Mesendoderm (in vitro differentiated cells): Measurements from ENCODE around the gene AP4S1.

ENCODE experiments used
- DNase-seq: peaks from one replicate; pipeline ENCODE4 v3.0.0; 2013
- H2AK5ac ChIP-seq: 2 replicates; pipeline ENCODE4 v1.6.1; 2013; ENCODE audit warnings: low read length, inconsistent platforms
- H2BK120ac ChIP-seq: 2 replicates; pipeline ENCODE4 v1.6.1; 2013; ENCODE audit warnings: low read depth, mild to moderate bottlenecking, low read length, moderate library complexity, mixed read lengths
- H2BK15ac ChIP-seq: replicated peaks from 2 replicates; pipeline ENCODE4 v1.6.1; 2013; ENCODE audit warnings: low read depth, mild to moderate bottlenecking, moderate library complexity
- H2BK5ac ChIP-seq: 2 replicates; pipeline ENCODE4 v1.6.1; 2013; ENCODE audit warnings: low read length, inconsistent platforms
- H3K18ac ChIP-seq: 2 replicates; pipeline ENCODE4 v1.6.1; 2013; ENCODE audit warnings: mild to moderate bottlenecking, low read length, mixed read lengths
- H3K23ac ChIP-seq: one replicate; pipeline ENCODE4 v1.6.1; 2013; ENCODE audit warnings: low read length
- H3K27ac ChIP-seq: 2 replicates; pipeline ENCODE4 v1.5.1; 2013; ENCODE audit warnings: low read depth, mild to moderate bottlenecking, inconsistent platforms, low read length, moderate library complexity
- H3K27me3 ChIP-seq: 2 replicates; pipeline ENCODE4 v1.6.1; 2013; ENCODE audit warnings: low read length, control low read depth, mild to moderate bottlenecking, inconsistent platforms; ENCODE audit not compliant: insufficient read depth, poor library complexity
- H3K36me3 ChIP-seq: 2 replicates; pipeline ENCODE4 v1.6.1; 2013; ENCODE audit warnings: low read length, inconsistent platforms; ENCODE audit not compliant: control insufficient read depth, insufficient read depth
- H3K4ac ChIP-seq: one replicate; pipeline ENCODE4 v1.6.1; 2013; ENCODE audit warnings: low read depth, mild to moderate bottlenecking, low read length, moderate library complexity
- H3K4me1 ChIP-seq: 2 replicates; pipeline ENCODE4 v1.6.1; 2013; ENCODE audit warnings: low read depth, low read length, inconsistent platforms; ENCODE audit not compliant: control insufficient read depth
- H3K4me2 ChIP-seq: 2 replicates; pipeline ENCODE4 v1.6.1; 2013; ENCODE audit warnings: low read length
- H3K4me3 ChIP-seq: 2 replicates; pipeline ENCODE4 v1.5.1; 2013; ENCODE audit warnings: mild to moderate bottlenecking, low read length
- H3K56ac ChIP-seq: one replicate; pipeline ENCODE4 v1.6.1; 2013; ENCODE audit warnings: low read length
- H3K79me1 ChIP-seq: 2 replicates; pipeline ENCODE4 v1.6.1; 2013; ENCODE audit warnings: low read length, inconsistent platforms
- H3K79me2 ChIP-seq: 2 replicates; pipeline ENCODE4 v1.6.1; 2013; ENCODE audit warnings: mild to moderate bottlenecking, low read length; ENCODE audit not compliant: control insufficient read depth, insufficient read depth
- H3K9ac ChIP-seq: 2 replicates; pipeline ENCODE4 v1.6.1; 2013; ENCODE audit warnings: low read length, inconsistent platforms
- H4K5ac ChIP-seq: one replicate; pipeline ENCODE4 v1.6.1; 2013; ENCODE audit warnings: low read length
- H4K8ac ChIP-seq: one replicate; pipeline ENCODE4 v1.6.1; 2013; ENCODE audit warnings: low read depth, mild to moderate bottlenecking, control low read depth, low read length, moderate library complexity
- WGBS: extraction: QIAGEN DNeasy Blood & Tissue Kit; methylation state at CpG from one replicate; pipeline ENCODE4 v1.1.7; 2013; ENCODE audit warnings: low lambda C conversion rate, missing lambda C conversion rate; ENCODE audit not compliant: insufficient coverage; ENCODE audit errors: extremely low coverage; 5-methylcytosine and 5-hydroxymethylcytosine counted together

The AP4S1 gene

GRCh38 chr14:31106768-31107167 lies 81.3 kb downstream of the AP4S1 start:
- Histone ChIP-seq H3K9ac (no peak overlapping the region), H3K23ac (no peak overlapping the region), H3K27ac (no peak overlapping the region), H3K36me3 (peaks cover 4% of the 10 kb centered on the region), H3K79me1 (no peaks in the 10 kb centered on the region), H3K79me2 (no peaks in the 10 kb centered on the region), H2BK15ac (no peak overlapping the region), H3K56ac (no peak overlapping the region), H2AK5ac (no peak overlapping the region), H3K27me3 (no peaks in the 10 kb centered on the region), H3K4me3 (no peak overlapping the region), H3K4me1 (no peaks in the 10 kb centered on the region), H3K4me2 (no peak overlapping the region), H3K18ac (no peak overlapping the region), H4K8ac (no peak overlapping the region), H4K5ac (no peak overlapping the region), H2BK5ac (no peak overlapping the region), H2BK120ac (no peak overlapping the region), H3K4ac (no peak overlapping the region)
- no CpG with 5 or more reads among the region's 3 CpGs for WGBS
- no peak for DNase-seq

- no peak overlapping the region for H4K5ac ChIP-seq
- no peak overlapping the region for H3K9ac ChIP-seq
- H2BK5ac ChIP-seq, result no peak overlapping the region
- no peak overlapping the region for H3K27ac ChIP-seq
- no peaks in the 10 kb centered on the region for H3K27me3 ChIP-seq
- H2BK120ac ChIP-seq, result no peak overlapping the region
- H3K36me3 ChIP-seq, result peaks cover 7% of the 10 kb centered on the region
- no peaks in the 10 kb centered on the region for H3K4me1 ChIP-seq
- H3K4me3 ChIP-seq, result no peak overlapping the region
- no peaks in the 10 kb centered on the region for H3K79me1 ChIP-seq
- H3K56ac ChIP-seq, result no peak overlapping the region
- no peak overlapping the region for H2BK15ac ChIP-seq
- no peak overlapping the region for H3K4me2 ChIP-seq
- no peak overlapping the region for H3K23ac ChIP-seq
- H3K18ac ChIP-seq, result no peak overlapping the region
- DNase-seq, result peak; percentile 10
- H4K8ac ChIP-seq, result no peak overlapping the region
- H2AK5ac ChIP-seq, result no peak overlapping the region
- no peak overlapping the region for H3K4ac ChIP-seq
- no CpG with 5 or more reads among the region's 11 CpGs for WGBS
- no peaks in the 10 kb centered on the region for H3K79me2 ChIP-seq
These were observed 83.8 kb downstream of the AP4S1 start for GRCh38 chr14:31109257-31109656.

- Histone ChIP-seq H3K79me2 (no peaks in the 10 kb centered on the region), H3K36me3 (peaks cover 7% of the 10 kb centered on the region)
- WGBS, result no CpG with 5 or more reads among the region's 2 CpGs
These were observed 85.4 kb downstream of the AP4S1 start for GRCh38 chr14:31110872-31111271.

GRCh38 chr14:31113794-31114193 lies 88.3 kb downstream of the AP4S1 start:
- H3K4me2 ChIP-seq, result no peak overlapping the region

More at GRCh38 chr14:31110872-31111271, 85.4 kb downstream of the AP4S1 start:
- no peak overlapping the region for H3K27ac ChIP-seq
- H2AK5ac ChIP-seq, result no peak overlapping the region
- no peaks in the 10 kb centered on the region for H3K4me1 ChIP-seq
- no peak overlapping the region for H3K4ac ChIP-seq
- no peak overlapping the region for H4K5ac ChIP-seq
- DNase-seq, result no peak
- H3K79me1 ChIP-seq, result no peaks in the 10 kb centered on the region
- H3K18ac ChIP-seq, result no peak overlapping the region
- no peak overlapping the region for H2BK120ac ChIP-seq
- H3K4me3 ChIP-seq, result no peak overlapping the region
- H2BK5ac ChIP-seq, result no peak overlapping the region
- H4K8ac ChIP-seq, result no peak overlapping the region
- no peak overlapping the region for H3K9ac ChIP-seq
- H3K23ac ChIP-seq, result no peak overlapping the region
- no peak overlapping the region for H3K4me2 ChIP-seq
- H2BK15ac ChIP-seq, result no peak overlapping the region
- no peaks in the 10 kb centered on the region for H3K27me3 ChIP-seq
- no peak overlapping the region for H3K56ac ChIP-seq

GRCh38 chr14:31118892-31119291 lies 93.4 kb downstream of the AP4S1 start:
- Histone ChIP-seq H3K23ac (no peak overlapping the region), H3K4me1 (no peaks in the 10 kb centered on the region), H2BK120ac (no peak overlapping the region), H3K9ac (no peak overlapping the region), H4K5ac (no peak overlapping the region), H3K79me1 (no peaks in the 10 kb centered on the region), H3K36me3 (peaks cover 6% of the 10 kb centered on the region), H2BK5ac (no peak overlapping the region), H3K56ac (no peak overlapping the region), H3K27ac (no peak overlapping the region), H3K27me3 (no peaks in the 10 kb centered on the region), H2AK5ac (no peak overlapping the region), H3K4me3 (no peak overlapping the region), H3K79me2 (no peaks in the 10 kb centered on the region), H3K4me2 (no peak overlapping the region), H3K18ac (no peak overlapping the region), H4K8ac (no peak overlapping the region), H3K4ac (no peak overlapping the region), H2BK15ac (no peak overlapping the region)
- no CpG with 5 or more reads among the region's 3 CpGs for whole genome bisulfite sequencing
- DNase-seq, result peak; percentile 25

More at GRCh38 chr14:31113794-31114193, 88.3 kb downstream of the AP4S1 start:
- H3K23ac ChIP-seq, result no peak overlapping the region
- no peak overlapping the region for H2AK5ac ChIP-seq
- DNase-seq, result no peak
- H2BK15ac ChIP-seq, result no peak overlapping the region
- no peaks in the 10 kb centered on the region for H3K79me2 ChIP-seq
- H2BK5ac ChIP-seq, result no peak overlapping the region
- no peak overlapping the region for H2BK120ac ChIP-seq
- H4K5ac ChIP-seq, result no peak overlapping the region
- no peak overlapping the region for H3K27ac ChIP-seq
- no peak overlapping the region for H3K4ac ChIP-seq
- WGBS, result no CpG with 5 or more reads among the region's 3 CpGs
- H3K18ac ChIP-seq, result no peak overlapping the region
- H4K8ac ChIP-seq, result no peak overlapping the region
- no peak overlapping the region for H3K9ac ChIP-seq
- H3K4me1 ChIP-seq, result no peaks in the 10 kb centered on the region
- H3K56ac ChIP-seq, result no peak overlapping the region
- H3K36me3 ChIP-seq, result peaks cover 7% of the 10 kb centered on the region
- H3K4me3 ChIP-seq, result no peak overlapping the region
- no peaks in the 10 kb centered on the region for H3K27me3 ChIP-seq
- no peaks in the 10 kb centered on the region for H3K79me1 ChIP-seq

GRCh38 chr14:31122098-31122611 lies 96.7 kb downstream of the AP4S1 start:
- Histone ChIP-seq H3K4me1 (no peaks in the 10 kb centered on the region), H3K79me1 (no peaks in the 10 kb centered on the region), H3K27ac (no peak overlapping the region), H3K4me2 (no peak overlapping the region), H3K9ac (no peak overlapping the region), H3K4ac (no peak overlapping the region), H3K36me3 (peaks cover 6% of the 10 kb centered on the region), H3K4me3 (no peak overlapping the region), H3K79me2 (no peaks in the 10 kb centered on the region), H2BK5ac (no peak overlapping the region), H2BK15ac (no peak overlapping the region), H2AK5ac (no peak overlapping the region), H2BK120ac (no peak overlapping the region), H3K27me3 (no peaks in the 10 kb centered on the region), H3K23ac (no peak overlapping the region), H3K18ac (no peak overlapping the region), H4K5ac (no peak overlapping the region), H3K56ac (no peak overlapping the region), H4K8ac (no peak overlapping the region)
- no peak for DNase-seq
- WGBS, result no CpG with 5 or more reads among the region's 8 CpGs
